ENCODE data around the gene NAT16. TPM values are rescaled to one million over a fixed set of nuclear protein-coding genes. Genes with fewer than 3 reads are reported as not detected.

The NAT16 gene
- total RNA-seq, 2 donors from 2014 or later = 0.15 to 0.20 TPM

DNA sequence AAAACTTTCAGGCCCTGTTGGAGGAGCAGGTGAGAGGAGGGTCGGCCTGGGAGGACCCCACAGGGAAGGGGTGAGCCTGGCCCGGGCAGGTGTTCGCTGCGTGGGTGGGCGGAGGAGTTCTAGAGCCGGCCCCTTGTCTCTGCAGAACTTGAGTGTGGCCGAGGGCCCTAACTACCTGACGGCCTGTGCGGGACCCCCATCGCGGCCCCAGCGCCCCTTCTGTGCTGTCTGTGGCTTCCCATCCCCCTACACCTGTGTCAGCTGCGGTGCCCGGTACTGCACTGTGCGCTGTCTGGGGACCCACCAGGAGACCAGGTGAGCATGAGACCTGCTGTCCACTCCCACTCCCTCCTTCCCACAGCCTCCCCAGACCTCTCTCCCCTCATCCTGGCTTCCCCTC, 43.4 kb upstream of the NAT16 start:
- no peaks in the 10 kb centered on the region for H3K9me3 ChIP-seq (ENCODE audit: control insufficient read depth, low read length)
- H3K27me3 ChIP-seq (ENCODE audit: control insufficient read depth, insufficient read depth, low read length, poor library complexity, severe bottlenecking) = no peaks in the 10 kb centered on the region
- H3K36me3 Mint-ChIP-seq (ENCODE audit: low read depth) = peaks cover 47% of the 10 kb centered on the region

DNA sequence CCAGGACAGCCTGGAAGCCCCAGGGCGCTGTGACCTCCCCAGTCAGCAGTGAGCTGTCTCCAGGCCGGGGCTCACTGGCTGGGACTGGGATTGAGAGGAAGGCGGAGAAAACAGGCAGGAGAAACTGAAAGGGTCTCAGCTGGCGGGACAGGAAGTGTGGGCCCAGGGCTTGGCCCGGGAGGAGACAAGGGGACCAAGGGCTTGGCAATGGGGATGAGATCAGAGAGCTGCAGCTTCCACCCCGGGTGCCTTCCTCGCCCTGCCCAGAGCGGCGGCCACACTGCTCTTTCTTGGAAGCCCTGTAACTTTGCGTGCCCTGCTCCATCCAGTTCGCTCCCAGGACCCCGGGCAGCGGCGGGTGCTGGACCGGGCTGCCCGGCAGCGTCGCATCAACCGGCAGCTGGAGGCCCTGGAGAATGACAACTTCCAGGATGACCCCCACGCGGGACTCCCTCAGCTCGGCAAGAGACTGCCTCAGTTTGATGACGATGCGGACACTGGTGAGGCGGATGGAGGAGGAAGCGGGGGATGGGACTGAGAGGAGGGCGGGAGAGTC, 42.3 kb upstream of the NAT16 start:
- H3K27ac Mint-ChIP-seq = peak overlapping the region; percentile 17
- no peaks in the 10 kb centered on the region for H3K27me3 Mint-ChIP-seq (ENCODE audit: insufficient read depth)
- Histone ChIP-seq H3K27me3 (ENCODE audit: control insufficient read depth, insufficient read depth, low read length, poor library complexity, severe bottlenecking) (no peaks in the 10 kb centered on the region), H3K9me3 (ENCODE audit: control insufficient read depth, low read length) (no peaks in the 10 kb centered on the region), H3K4me3 (ENCODE audit: low read length) (no peak overlapping the region), H3K4me1 (ENCODE audit: control insufficient read depth, insufficient read depth, low read length) (no peaks in the 10 kb centered on the region), H3K27ac (ENCODE audit: low read depth, low read length) (no peak overlapping the region), H3K36me3 (ENCODE audit: control insufficient read depth, insufficient read depth, low read length) (peaks cover 31% of the 10 kb centered on the region), H3K9ac (ENCODE audit: extremely low read depth, low read length, poor library complexity, severe bottlenecking) (no peak overlapping the region)
- TF ChIP-seq, protein P1, sequence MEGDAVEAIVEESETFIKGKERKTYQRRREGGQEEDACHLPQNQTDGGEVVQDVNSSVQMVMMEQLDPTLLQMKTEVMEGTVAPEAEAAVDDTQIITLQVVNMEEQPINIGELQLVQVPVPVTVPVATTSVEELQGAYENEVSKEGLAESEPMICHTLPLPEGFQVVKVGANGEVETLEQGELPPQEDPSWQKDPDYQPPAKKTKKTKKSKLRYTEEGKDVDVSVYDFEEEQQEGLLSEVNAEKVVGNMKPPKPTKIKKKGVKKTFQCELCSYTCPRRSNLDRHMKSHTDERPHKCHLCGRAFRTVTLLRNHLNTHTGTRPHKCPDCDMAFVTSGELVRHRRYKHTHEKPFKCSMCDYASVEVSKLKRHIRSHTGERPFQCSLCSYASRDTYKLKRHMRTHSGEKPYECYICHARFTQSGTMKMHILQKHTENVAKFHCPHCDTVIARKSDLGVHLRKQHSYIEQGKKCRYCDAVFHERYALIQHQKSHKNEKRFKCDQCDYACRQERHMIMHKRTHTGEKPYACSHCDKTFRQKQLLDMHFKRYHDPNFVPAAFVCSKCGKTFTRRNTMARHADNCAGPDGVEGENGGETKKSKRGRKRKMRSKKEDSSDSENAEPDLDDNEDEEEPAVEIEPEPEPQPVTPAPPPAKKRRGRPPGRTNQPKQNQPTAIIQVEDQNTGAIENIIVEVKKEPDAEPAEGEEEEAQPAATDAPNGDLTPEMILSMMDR (conservative IDR thresholded peaks at IDR 0.05) = no peak
- H3K4me1 Mint-ChIP-seq = peaks cover 5% of the 10 kb centered on the region
- peaks cover 40% of the 10 kb centered on the region for H3K36me3 Mint-ChIP-seq (ENCODE audit: low read depth)
- no peak for DNase-seq
- WGBS, 2 experiments (ENCODE audit: insufficient coverage in 1 of 2, insufficient read length in 1 of 2) = 92% methylated on average over 16 to 27 of the region's 27 CpGs
- no peaks in the 10 kb centered on the region for H3K9me3 Mint-ChIP-seq
- H3K4me3 Mint-ChIP-seq = no peak overlapping the region

More for the DNA sequence above, 43.4 kb upstream of the NAT16 start:
- H3K27ac ChIP-seq (ENCODE audit: low read depth, low read length) = no peak overlapping the region
- no peak for DNase-seq
- Mint-ChIP-seq H3K9me3 (no peaks in the 10 kb centered on the region), H3K4me3 (no peak overlapping the region), H3K4me1 (peaks cover 4% of the 10 kb centered on the region), H3K27me3 (ENCODE audit: insufficient read depth) (no peaks in the 10 kb centered on the region), H3K27ac (no peak overlapping the region)
- no peak overlapping the region for H3K9ac ChIP-seq (ENCODE audit: extremely low read depth, low read length, poor library complexity, severe bottlenecking)
- H3K4me1 ChIP-seq (ENCODE audit: control insufficient read depth, insufficient read depth, low read length) = no peaks in the 10 kb centered on the region
- no peak overlapping the region for H3K4me3 ChIP-seq (ENCODE audit: low read length)
- WGBS, 2 experiments (ENCODE audit: insufficient coverage in 1 of 2, insufficient read length in 1 of 2) = 96 to 100% methylated on average over 5 to 15 of the region's 15 CpGs
- TF ChIP-seq, protein P1 (conservative IDR thresholded peaks at IDR 0.05) = no peak
- peaks cover 35% of the 10 kb centered on the region for H3K36me3 ChIP-seq (ENCODE audit: control insufficient read depth, insufficient read depth, low read length)

DNA sequence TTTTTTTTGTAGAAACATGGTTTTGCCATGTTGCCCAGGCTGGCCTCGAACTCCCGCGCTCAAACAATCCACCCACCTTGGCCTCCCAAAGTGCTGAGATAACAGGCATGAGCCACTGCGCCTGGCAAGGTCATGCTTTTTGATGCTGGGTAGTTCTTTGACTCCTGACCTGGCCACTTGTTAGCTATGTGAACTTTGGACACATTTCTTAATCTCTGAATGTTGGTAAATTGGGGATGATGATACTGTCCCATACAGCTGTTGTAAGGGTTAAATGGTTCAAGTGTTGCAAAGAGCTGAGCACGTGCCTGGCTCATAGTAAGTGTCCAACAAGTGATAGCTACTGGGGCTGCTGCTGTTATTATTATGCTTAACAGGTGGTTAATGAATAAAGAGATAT, 40.2 kb upstream of the NAT16 start:
- no peak overlapping the region for H3K27ac ChIP-seq (ENCODE audit: low read depth, low read length)
- H3K4me1 ChIP-seq (ENCODE audit: control insufficient read depth, insufficient read depth, low read length) = no peaks in the 10 kb centered on the region
- no peak overlapping the region for H3K9ac ChIP-seq (ENCODE audit: extremely low read depth, low read length, poor library complexity, severe bottlenecking)
- TF ChIP-seq, protein P1 (conservative IDR thresholded peaks at IDR 0.05) = no peak
- H3K9me3 ChIP-seq (ENCODE audit: control insufficient read depth, low read length) = no peaks in the 10 kb centered on the region
- 97 to 100% methylated on average over 5 of the region's 5 CpGs for WGBS, 2 experiments (ENCODE audit: insufficient coverage in 1 of 2, insufficient read length in 1 of 2)
- Mint-ChIP-seq H3K4me1 (peaks cover 13% of the 10 kb centered on the region), H3K4me3 (no peak overlapping the region), H3K9me3 (no peaks in the 10 kb centered on the region), H3K27me3 (ENCODE audit: insufficient read depth) (no peaks in the 10 kb centered on the region), H3K27ac (no peak overlapping the region), H3K36me3 (ENCODE audit: low read depth) (peaks cover 39% of the 10 kb centered on the region)
- no peak for DNase-seq
- no peak overlapping the region for H3K4me3 ChIP-seq (ENCODE audit: low read length)
- H3K36me3 ChIP-seq (ENCODE audit: control insufficient read depth, insufficient read depth, low read length) = peaks cover 17% of the 10 kb centered on the region
- H3K27me3 ChIP-seq (ENCODE audit: control insufficient read depth, insufficient read depth, low read length, poor library complexity, severe bottlenecking) = no peaks in the 10 kb centered on the region

All from endodermal cell (in vitro differentiated cells).